ENCODE data around the gene PCDHAC2.

Gene PCDHAC2

GRCh38 chr5:140966293-140967225, at the start of gene PCDHAC2:
PCDHAC2 (plus strand) TSS chr5:140966476; CDS start chr5:140966767, 291 bp downstream.
- DNase-seq: peak; percentile 40

- DNase-seq: no peak
These were observed 42.7 kb upstream of the PCDHAC2 start for GRCh38 chr5:140923601-140924000.

- peak; percentile 58 for DNase-seq
These were observed 40.4 kb upstream of the PCDHAC2 start, which contains the start of gene PCDHAC1 for GRCh38 chr5:140925806-140926442. PCDHAC1 (plus strand) TSS chr5:140926299; CDS start chr5:140926893, 594 bp downstream.

- peak; percentile 79 for DNase-seq
These were observed 39.6 kb upstream of the PCDHAC2 start for GRCh38 chr5:140926443-140927227.

- no peak for DNase-seq
These were observed 39.1 kb upstream of the PCDHAC2 start for GRCh38 chr5:140927228-140927573.

GRCh38 chr5:140934964-140935606, 31.2 kb upstream of the PCDHAC2 start:
- DNase-seq: no peak

GRCh38 chr5:140946578-140946977, 19.7 kb upstream of the PCDHAC2 start:
- DNase-seq: no peak

- DNase-seq: no peak
These were observed 14.6 kb upstream of the PCDHAC2 start for GRCh38 chr5:140951636-140952035.

GRCh38 chr5:140953234-140953633, 13.0 kb upstream of the PCDHAC2 start:
- DNase-seq: no peak

GRCh38 chr5:140962190-140962589, 4.1 kb upstream of the PCDHAC2 start:
- DNase-seq: no peak

- no peak for DNase-seq
These were observed 1.9 kb upstream of the PCDHAC2 start for GRCh38 chr5:140964356-140964755.

GRCh38 chr5:140965905-140966292, 377 bp upstream of the PCDHAC2 start:
- peak; percentile 29 for DNase-seq

GRCh38 chr5:140967226-140967893, 1.1 kb downstream of the PCDHAC2 start:
- DNase-seq: no peak

GRCh38 chr5:140969880-140970279, 3.6 kb downstream of the PCDHAC2 start:
- no peak for DNase-seq

- no peak for DNase-seq
These were observed 7.3 kb downstream of the PCDHAC2 start for GRCh38 chr5:140973550-140973949.

GRCh38 chr5:140977003-140977402, 10.7 kb downstream of the PCDHAC2 start:
- DNase-seq: no peak

GRCh38 chr5:140978260-140978659, 12.0 kb downstream of the PCDHAC2 start:
- no peak for DNase-seq

GRCh38 chr5:140978983-140979382, 12.7 kb downstream of the PCDHAC2 start:
- no peak for DNase-seq

- DNase-seq: no peak
These were observed 15.9 kb downstream of the PCDHAC2 start for GRCh38 chr5:140982083-140982716.

- no peak for DNase-seq
These were observed 19.8 kb downstream of the PCDHAC2 start for GRCh38 chr5:140986117-140986521.

GRCh38 chr5:140988100-140988499, 21.8 kb downstream of the PCDHAC2 start:
- no peak for DNase-seq

GRCh38 chr5:140988608-140989007, 22.3 kb downstream of the PCDHAC2 start:
- no peak for DNase-seq
